ENCODE data around the gene TMEM51.
"Not testable (repeated sequence)": the region's sequence is repeated elsewhere in the genome, so short reads cannot be mapped to it uniquely, and the experiment has no call there.

Gene TMEM51

GRCh38 chr1:15128077-15128476 lies 25.5 kb upstream of the TMEM51 start:
- no peak for DNase-seq (ENCODE audit: low spot score)

- DNase-seq (ENCODE audit: low spot score), result peak; percentile 82
Measured at GRCh38 chr1:15128520-15129313, 24.8 kb upstream of the TMEM51 start.

- no peak for DNase-seq (ENCODE audit: low spot score)
Measured at GRCh38 chr1:15129944-15130343, 23.6 kb upstream of the TMEM51 start.

GRCh38 chr1:15130607-15131006 lies 22.9 kb upstream of the TMEM51 start:
- no peak for DNase-seq (ENCODE audit: low spot score)

GRCh38 chr1:15132965-15133364 lies 20.6 kb upstream of the TMEM51 start:
- no peak for DNase-seq (ENCODE audit: low spot score)

- DNase-seq (ENCODE audit: low spot score), result no peak
Measured at GRCh38 chr1:15134285-15134684, 19.3 kb upstream of the TMEM51 start.

GRCh38 chr1:15135604-15136003 lies 17.9 kb upstream of the TMEM51 start:
- DNase-seq (ENCODE audit: low spot score), result not testable (repeated sequence)

- no peak for DNase-seq (ENCODE audit: low spot score)
Measured at GRCh38 chr1:15137809-15138208, 15.7 kb upstream of the TMEM51 start.

- DNase-seq (ENCODE audit: low spot score), result peak; percentile 97
Measured at GRCh38 chr1:15139654-15140350, 13.7 kb upstream of the TMEM51 start.

- peak; percentile 98 for DNase-seq (ENCODE audit: low spot score)
Measured at GRCh38 chr1:15141935-15142539, 11.5 kb upstream of the TMEM51 start.

- DNase-seq (ENCODE audit: low spot score), result no peak
Measured at GRCh38 chr1:15145327-15145726, 8.2 kb upstream of the TMEM51 start.

GRCh38 chr1:15146142-15146680 lies 7.3 kb upstream of the TMEM51 start:
- no peak for DNase-seq (ENCODE audit: low spot score)

- DNase-seq (ENCODE audit: low spot score), result no peak
Measured at GRCh38 chr1:15146971-15147376, 6.6 kb upstream of the TMEM51 start.

- DNase-seq (ENCODE audit: low spot score), result no peak
Measured at GRCh38 chr1:15148004-15148403, 5.5 kb upstream of the TMEM51 start.

GRCh38 chr1:15148475-15148874 lies 5.1 kb upstream of the TMEM51 start:
- DNase-seq (ENCODE audit: low spot score), result no peak

- DNase-seq (ENCODE audit: low spot score), result peak; percentile 88
Measured at GRCh38 chr1:15148941-15149340, 4.6 kb upstream of the TMEM51 start.

GRCh38 chr1:15150376-15150775 lies 3.2 kb upstream of the TMEM51 start:
- DNase-seq (ENCODE audit: low spot score), result no peak

- peak; percentile 45 for DNase-seq (ENCODE audit: low spot score)
Measured at GRCh38 chr1:15151377-15151806, 2.2 kb upstream of the TMEM51 start.

GRCh38 chr1:15151871-15152270 lies 1.7 kb upstream of the TMEM51 start:
- no peak for DNase-seq (ENCODE audit: low spot score)

- peak; percentile 91 for DNase-seq (ENCODE audit: low spot score)
Measured at GRCh38 chr1:15152318-15153183, 996 bp upstream of the TMEM51 start.

GRCh38 chr1:15153842-15154479 lies 414 bp downstream of the TMEM51 start:
- peak; percentile 72 for DNase-seq (ENCODE audit: low spot score)
